Kidney tubule cell (primary cell): ENCODE data around the gene COL1A1.

Experiments used
- DNase-seq: peaks from one replicate; pipeline ENCODE4 v3.0.0-alpha.2; 2018; ENCODE audit warnings: low spot score

The COL1A1 gene

DNA sequence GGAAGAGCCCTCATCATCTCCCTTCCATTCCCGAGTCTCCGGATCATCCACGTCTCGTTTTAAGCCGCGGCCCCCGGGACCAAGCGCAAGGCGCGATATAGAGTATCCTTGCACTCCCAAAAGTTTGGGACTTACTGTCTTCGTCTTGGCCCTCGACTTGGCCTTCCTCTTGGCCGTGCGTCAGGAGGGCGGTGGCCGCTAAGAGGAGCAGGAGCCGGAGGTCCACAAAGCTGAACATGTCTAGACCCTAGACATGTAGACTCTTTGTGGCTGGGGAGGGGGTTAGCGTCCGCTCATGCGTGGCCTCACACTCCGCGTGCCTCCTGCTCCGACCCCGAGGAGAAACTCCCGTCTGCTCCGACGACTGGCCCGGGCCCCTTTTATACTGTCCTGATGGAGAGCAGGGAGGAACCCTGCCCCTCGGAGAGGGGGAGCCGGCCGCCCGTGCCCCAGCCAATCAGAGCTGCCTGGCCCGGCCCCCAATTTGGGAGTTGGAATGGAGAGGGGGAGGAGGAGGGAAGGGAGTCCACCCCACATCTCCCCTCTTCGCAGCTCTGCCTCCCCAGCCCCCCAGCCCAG, at the start of gene COL1A1:
COL1A1 (minus strand) TSS at position 356 of the 579 bp plus-strand sequence; CDS start at position 238, 118 bp downstream.
- DNase-seq: no peak

DNA sequence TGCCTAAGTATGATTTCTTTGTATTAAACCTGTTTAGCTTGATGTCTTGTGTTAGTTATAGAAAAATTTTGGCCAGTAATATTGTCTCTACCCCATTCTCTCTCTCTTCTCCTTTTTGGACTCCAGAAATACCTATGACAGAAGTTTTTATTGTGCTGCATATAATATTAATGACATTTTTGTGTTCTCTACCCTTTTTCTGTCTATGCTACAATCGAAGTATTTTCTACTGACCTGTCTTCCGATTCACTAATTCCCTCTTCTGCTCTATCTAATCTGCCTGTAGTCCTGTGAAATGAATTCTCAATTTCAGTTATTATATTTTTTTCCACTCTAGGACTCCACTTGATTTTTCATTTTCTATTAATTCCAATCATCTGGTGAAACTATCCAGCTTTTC, 46.8 kb upstream of the COL1A1 start:
- DNase-seq: no peak

DNA sequence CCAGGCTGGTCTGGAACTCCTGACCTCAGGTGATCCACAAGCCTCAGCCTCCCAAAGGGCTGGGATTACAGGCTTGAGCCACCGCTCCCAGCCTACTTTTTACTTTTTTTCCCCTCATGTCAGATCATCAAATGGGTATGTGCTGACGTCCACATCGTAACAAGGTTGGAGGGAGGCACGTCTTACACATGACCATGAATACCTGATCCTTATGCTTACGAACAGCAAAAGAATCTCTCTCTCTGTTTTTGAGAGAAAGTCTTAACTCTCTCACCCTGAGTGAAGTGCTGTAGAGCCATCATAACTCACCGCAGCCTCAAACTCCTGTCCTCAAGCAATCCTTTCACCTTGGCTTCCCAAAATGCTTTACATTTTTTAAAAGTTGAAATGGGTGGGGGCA, 43.3 kb upstream of the COL1A1 start:
- no peak for DNase-seq

DNA sequence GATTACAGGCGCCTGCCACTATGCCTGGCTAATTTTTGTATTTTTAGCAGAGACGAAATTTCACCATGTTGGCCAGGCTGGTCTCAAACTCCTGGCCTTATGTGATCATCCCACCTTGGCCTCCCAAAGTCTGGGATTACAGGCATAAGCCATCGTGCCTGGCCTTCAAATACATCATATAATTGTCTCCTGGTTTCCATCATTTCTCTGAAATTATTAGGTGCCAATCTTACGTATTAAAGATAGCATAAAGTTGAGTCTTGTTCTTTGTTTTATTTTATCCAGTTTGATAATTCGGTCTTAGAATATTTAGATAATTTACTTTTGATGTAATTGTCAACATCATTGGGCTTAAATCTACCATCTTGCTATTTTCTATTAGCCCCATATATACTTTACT, 40.0 kb upstream of the COL1A1 start:
- no peak for DNase-seq

DNA sequence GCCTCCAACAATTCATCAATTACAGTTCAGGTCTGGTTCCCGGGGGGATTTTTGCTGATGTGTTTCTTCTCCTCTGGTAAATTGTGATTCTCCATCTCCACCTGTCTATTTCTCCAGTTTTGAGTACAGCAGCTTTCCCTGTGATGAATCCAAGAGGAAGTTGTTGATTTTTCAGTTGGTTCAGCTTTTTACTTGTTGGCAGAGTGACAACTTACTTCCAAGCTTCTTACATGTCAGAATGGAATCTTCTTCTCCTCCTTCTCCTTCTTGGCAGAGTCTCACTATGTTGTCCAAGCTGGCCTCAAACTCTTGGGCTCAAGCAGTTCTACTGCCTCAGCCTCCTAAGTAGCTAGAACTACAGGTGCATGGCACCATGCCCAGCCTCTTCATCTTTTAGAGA, 39.4 kb upstream of the COL1A1 start:
- peak; percentile 25 for DNase-seq

DNA sequence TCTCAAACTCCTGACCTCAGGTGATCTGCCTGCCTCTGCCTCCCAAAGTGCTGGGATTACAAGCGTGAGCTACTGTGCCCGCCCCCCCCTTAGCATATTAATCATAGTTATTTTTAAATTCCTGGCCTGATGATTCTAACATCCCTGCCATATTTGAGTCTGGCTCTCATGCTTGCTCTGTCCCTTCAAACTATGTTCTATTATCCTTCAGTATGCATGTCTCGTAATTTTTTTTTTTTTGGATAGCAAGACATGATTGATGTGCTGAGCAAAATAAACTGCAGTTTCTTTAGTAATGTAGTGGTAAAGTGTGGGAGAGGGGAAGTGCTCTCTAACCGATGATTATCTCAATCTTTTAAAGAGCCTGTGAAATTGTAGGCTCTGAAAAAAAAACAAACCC, 38.5 kb upstream of the COL1A1 start:
- no peak for DNase-seq

DNA sequence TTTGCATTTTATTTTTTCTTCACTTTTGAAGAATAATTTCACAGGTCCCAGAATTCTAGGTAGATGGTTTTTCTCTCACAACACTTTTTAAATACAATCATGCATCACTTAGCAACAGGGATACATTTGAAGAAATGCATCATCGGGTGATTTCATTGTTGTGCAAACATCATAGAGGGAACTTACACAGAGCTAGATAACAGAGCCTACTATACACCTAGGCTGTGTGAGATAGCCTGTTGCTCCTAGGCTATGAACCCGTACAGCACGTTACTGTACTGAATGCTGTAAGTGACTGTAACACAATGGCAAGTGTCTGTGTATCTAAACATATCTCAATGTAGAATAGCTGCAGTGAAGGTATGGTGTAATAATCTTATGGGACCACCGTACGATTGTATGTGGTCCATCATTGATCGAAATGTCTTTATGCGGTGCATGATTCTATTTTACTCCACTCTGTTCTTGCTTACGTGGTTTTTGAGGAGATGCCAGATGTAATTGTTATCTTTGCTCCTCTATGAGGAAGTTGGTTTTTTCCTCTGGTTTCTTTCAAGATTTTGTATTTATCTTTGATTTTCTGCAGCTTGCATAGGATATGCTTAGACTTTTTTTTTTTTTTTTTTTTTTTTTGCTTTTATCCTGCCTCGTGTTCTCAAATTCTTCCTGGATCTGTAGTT, 37.3 kb upstream of the COL1A1 start:
- DNase-seq: peak; percentile 20

DNA sequence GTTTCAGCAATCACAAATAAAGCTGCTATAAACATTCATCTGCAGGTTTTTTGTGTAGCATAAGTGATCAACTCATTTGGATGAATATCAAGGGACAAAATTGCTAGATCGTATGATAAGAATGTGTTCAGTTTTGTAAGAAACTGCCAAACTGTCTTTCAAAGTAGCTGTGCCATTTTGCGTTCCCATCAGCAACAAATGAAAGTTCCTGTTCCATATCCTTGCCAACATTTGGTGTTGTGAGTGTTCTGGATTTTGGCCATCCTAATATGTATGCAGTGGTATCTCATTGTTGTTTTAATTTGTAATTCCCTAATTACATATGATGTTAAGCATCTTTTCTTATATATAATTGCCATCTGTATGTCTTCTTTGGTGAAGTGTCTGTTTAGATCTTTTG, 36.5 kb upstream of the COL1A1 start:
- no peak for DNase-seq

DNA sequence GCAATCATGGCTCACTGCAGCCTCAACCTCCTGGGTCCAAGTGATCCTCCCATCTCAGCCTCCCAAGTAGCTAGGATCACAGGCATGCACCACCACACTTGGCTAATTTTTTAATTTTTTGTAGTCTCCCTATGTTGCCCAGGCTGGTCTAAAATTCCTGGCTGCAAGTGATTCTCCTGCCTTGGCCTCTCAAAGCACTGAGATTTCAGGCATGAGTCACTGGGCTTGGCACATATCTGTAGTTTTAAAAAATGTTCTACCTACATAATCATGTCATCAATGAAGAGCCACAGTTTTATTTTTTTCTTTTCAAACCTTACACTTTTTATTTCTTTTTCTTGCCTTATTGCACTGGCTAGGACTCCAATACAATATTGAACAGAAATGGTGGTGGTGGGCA, 33.1 kb upstream of the COL1A1 start:
- no peak for DNase-seq

DNA sequence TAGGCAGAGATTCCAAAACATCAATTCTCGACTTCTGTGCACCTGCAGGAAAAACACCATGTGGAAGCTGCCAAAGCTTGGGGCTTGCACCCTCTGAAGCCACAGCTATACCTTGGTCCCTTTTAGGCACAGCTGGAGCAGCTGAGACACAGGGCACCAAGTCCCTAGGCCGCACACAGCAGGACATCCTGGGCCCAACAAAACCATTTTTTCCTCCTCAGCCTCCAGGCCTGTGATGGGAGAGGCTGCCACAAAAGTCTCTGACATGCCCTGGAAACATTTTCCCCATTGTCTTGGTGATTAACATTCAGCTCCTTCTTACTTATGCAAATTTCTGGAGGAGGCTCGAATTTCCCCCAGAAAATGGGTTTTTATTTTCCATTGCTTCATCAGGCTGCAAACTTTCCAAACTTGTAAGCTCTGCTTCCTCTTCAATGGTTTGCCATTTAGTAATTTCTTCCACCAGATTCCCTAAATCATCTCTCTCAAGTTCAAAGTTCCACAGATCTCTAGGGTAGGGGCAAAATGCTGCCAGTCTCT, 24.3 kb upstream of the COL1A1 start:
- no peak for DNase-seq

DNA sequence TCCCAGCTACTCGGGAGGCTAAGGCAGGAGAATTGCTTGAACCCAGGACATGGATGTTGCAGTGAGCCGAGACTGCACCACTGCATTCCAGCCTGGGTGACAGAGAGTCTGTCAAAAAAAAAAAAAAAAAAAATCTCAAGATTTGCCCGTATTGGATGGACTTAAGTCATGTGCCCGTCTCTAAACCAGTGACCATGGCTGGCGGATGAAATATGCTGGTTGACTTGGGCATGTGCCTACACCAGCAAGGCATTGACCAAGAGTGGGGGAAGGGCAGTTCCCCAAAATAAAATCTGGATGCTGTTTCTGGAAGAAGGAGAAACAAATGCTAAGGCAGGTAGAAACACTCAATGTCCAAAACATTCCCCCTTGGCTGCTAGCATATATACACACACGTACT, 21.5 kb upstream of the COL1A1 start:
- no peak for DNase-seq

DNA sequence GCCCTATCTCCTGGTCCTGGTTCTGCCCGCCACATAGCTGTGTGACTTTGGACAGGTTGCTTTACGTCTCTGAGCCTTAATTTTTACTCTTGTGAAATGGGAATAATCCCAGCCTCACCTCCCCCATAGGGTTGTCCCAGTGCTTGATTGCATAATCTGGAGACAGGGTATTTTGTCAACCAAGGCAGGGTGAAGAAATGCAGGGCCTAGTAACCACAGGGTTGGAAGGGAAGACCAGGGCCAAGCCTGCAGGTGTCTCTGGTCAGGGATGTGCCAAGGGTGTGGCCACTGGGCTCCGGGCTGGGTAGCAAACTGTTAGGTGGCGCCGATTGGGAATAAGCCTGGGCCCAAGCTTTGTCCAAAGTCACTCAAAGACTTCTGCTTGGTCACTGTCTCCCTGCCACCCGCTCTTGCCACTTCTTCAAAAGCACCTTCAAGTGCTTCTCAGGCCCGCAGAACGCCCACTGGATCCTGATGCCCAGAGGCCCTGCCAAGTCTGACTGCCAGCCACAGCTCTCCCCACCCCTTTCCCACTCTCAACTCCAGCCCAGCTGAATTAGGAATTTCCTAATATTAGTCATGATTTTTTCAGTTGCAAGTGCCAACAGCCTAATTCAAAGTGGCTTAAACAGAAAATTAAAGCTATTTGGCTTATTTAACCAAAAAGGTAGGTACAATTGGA, 20.6 kb upstream of the COL1A1 start:
- peak; percentile 51 for DNase-seq

DNA sequence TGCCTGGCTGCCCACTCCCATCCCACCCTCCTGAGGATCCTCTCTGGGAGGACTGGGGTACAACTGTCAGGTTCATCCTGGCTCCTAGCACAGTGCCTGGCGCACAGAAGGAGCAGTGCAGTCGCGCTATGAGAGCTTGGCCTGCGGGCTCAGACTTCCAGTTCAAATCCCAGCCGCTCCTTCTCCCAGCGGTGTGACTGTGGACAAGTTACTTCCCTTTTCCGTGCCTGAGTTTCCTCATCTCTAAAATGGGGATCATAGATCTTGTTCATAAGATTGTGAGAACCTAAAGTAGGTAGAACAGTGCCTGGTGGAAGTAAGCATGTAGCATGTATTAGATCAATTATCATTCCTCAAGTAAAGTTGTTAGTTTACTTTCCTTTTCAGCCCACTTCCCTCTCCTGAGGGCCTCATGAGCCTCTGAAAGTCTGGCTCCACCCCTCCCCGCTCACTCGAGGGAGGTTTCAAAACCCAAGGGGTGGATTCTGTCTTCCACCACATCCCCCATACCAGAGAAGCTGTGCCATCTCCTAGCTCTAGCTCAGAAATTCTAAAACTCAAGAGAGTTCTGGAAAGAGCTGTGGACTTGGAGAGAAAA, 19.9 kb upstream of the COL1A1 start:
- DNase-seq: peak; percentile 22

DNA sequence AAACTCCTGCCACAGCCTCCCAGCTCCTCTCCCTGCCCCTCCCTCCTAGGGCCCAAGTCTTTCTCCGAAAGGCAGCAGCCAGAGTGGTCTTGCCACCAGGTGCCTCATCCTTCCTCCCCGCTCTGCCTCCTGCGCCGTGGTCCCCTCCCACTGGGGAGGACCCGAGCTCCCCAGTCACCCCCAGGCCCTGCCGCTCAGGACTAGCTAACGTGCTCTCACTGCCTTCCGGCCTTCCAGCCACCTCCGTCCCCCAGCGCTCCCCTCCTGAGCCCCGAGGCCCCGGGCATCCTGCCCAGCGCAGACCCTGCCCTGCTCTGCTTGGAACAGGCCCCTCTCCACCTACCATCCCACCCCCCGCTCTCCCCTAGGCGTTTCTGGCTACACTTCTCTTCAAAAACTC, 19.4 kb upstream of the COL1A1 start:
- DNase-seq: no peak

DNA sequence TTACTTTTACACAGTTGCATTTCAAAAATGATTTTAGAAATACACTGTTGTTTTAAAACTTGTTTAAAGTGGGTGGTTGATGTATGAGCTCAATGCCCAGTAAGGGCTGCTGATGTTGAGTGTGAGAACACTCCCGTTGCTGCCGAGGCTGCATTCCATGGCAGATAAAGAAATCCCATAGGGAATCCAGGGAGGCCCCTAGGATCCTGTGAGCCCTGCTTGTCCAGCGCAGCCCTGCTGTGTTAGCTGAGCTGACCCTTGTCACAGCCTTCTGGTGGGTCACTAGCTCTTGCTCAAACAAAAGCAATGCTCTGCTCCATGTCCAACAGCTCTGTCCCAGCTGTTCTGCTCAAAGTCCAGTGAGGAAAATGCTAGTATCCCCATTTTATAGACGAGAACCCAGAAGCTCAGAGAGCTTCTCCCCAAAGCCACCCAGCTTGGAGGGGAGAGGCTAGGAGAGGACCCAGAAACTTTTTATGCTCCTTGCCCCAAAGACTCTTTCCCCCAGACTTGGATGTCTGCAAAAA, 18.6 kb upstream of the COL1A1 start:
- DNase-seq: no peak

DNA sequence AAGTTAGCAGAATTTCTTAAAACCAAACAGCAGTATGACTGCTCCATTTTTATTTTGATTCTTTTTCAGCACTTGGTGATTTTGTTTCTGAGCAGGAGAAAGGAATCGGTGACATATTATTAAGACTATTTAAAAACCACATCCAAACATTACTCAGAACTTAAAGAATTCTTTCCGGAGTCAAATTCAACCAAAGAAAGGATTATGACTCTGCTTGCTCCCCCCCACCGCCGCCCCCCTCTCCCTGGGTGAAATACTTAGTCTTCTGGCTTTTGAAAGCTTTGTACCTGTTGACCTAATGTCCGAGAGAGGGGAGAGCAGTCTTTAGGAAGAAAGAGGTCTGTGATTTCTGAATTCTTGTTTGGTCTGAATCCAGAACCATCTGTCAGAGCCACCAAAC, 17.9 kb upstream of the COL1A1 start:
- DNase-seq: peak; percentile 90

DNA sequence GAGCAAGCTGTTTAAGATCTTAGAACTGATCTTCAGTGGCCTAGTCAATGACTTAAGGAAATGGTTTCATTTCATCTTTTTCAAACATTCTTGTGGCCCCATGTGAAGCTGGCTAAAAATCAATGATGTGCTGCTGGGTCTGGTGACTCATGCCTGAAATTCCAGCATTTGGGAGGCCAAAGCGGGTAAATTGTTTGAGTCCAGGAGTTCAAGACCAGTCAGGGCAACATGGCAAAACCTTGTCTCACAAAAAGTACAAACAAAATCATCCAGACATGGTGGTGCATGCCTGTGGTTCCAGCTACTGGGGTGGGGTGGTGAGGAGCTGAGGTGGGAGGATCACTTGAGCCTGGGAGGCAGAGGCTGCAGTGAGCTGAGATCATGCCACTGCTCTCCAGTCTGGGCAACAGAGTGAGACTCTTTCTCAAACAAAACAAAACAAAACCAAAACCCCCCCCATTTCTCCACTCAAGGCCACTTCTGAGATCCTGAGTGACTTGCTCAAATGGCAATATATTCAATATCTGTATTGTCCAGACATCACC, 17.4 kb upstream of the COL1A1 start:
- DNase-seq: peak; percentile 95

DNA sequence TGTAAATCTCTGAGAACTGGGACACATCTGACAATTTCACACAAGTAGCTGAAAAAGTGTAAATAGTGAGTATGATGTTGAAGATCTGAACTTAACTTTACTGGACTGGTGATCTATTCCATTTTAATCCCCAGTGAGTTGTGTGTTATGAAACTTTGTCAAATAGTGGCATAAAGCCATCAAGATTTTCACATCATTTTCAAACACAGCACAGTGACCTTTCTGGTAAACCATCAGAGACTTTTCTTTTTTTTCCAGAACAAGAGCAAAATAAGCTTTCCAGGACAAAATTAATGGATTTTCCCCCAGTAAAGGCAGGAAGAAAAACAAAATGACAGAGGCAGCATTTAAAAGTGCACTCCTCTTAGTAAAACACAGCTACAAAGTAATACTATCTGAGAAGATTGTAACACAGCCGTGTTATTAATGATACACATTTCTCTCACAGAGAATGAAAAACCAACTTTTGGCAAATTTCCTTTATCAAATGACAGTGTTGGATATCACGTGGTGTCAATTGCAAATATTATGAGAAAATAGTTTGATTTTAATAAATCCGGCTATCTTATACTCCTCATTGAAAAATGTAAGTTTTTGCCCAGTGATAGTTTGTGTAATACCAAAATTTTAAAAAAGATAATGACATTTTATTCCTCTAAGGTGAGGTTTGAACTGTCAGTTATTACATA, 16.8 kb upstream of the COL1A1 start:
- no peak for DNase-seq

DNA sequence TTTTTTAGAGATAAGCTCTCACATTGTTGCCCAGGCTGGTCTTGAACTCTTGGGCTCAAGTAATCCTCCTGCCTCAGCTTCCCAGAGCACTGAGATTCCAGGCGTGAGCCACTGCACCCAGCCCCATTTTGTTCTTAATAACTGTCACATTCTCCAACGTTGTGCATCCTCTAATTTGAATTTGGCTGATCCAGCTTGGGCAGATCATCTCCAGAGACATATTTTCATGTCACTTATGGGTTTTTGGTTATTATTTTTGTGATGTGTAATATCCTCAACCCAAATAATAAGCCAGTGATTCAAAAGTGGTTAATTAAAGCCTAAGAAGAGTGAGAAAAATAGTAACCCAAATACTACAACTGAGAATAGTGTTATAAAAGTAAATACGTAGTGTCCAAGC, 16.2 kb upstream of the COL1A1 start:
- no peak for DNase-seq

DNA sequence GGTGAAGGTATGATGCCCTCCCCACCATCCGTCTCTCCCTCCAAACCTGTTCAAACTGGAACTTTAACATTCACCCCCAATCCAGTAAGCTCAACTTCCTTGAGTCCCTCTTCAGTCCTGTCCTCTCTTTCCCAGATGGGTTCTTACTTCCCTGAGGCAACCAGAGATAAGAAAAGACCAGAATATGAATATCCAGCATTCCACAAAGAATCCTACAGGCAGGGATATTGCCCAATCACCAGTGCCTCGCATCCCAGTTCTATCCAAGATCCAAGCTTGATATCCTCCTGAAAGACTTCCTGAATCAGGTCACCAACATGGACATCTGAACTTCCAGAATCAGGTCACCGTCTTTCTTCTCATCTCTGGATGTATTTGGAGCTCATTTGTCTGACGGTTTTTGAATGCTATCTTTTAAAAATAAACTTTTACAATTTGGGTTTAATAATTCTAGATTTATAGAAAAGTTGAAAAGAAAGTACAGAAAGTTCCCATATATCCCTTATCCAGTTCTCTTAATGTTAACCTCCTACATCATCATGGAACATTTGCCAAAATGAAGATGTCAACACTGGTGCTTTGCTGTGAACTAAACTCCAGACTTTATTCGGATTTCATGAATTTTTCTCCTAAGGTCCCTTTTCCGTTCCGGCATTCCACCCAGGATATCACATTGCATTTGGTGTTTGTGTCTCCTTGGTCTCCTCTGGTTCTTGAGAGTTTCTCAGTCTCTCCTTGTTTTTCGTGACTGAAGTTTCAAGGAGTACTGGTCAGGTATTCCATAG, 13.7 kb upstream of the COL1A1 start:
- no peak for DNase-seq
